ENCODE results near the gene CALB2.

DNA sequence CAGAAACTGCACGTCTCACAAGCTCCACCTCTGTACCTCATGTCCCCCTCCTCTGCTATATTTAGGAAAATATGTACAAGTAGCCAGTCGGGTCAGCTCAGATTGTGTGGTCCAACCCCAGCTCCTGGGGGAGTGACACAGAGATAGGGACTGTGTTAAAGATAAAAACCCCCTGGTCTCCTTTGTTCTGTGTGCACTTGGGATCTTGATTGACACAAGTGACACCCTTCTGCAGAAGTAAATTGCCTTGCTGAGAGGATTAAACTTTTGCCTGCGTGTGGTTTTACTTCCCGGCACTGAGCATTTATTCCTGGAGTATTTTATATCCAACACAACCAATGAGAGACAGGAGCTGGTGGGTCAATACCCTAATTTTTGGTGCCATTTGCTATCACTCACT lies 45.8 kb downstream of the CALB2 start:
- no peak for TF ChIP-seq POLR2AphosphoS5 (IDR thresholded peaks at IDR 0.05; ENCODE audit: low read depth, low read length)
- TF ChIP-seq TAF1 (IDR thresholded peaks at IDR 0.05; ENCODE audit: low read depth, low read length), result no peak
- no peak for TF ChIP-seq POLR2A (IDR thresholded peaks at IDR 0.05; ENCODE audit: low read depth, low read length)
- TF ChIP-seq POU2F2 (IDR thresholded peaks at IDR 0.05; ENCODE audit: low read depth, low read length), result no peak

All from GM12891 (cell line).